IMR-90 (cell line): Measurements from ENCODE around the gene CELA1. TPM values are rescaled to one million over a fixed set of nuclear protein-coding genes. Genes with fewer than 3 reads are reported as not detected.

ENCODE experiments used
- ATAC-seq: fragments of 200-7000 bp; cut with Tn5 transposase; 2 replicates; pipeline ENCODE4 v1.9.1; 2020; ENCODE audit warnings: low read depth, mild to moderate bottlenecking, moderate library complexity
- BruUV-seq: library from RNA; stranded (reverse); fragments of 400-500 nt; replicated peaks from 2 replicates; lab custom pipeline; 2021; lab: Mats Ljungman, UMichigan
- CTCF ChIA-PET: fragments of 300-600 bp; formaldehyde crosslinking; extraction: SDS; loops from one replicate; lab custom pipeline; 2021; ENCODE audit warnings: antibody characterized with exemption; lab: Yijun Ruan, JAX
- POLR2A ChIA-PET: fragments of 300-600 bp; sonication (Branson Sonifier 250); formaldehyde crosslinking; loops from one replicate; lab custom pipeline; 2022; ENCODE audit warnings: antibody characterized with exemption; ENCODE audit not compliant: unreplicated experiment; lab: Charles Lee
- DNase-seq: peaks from one replicate; pipeline ENCODE4 v3.0.0; 2013
- H2AFZ ChIP-seq: replicated peaks from 2 replicates; pipeline ENCODE3; 2013; ENCODE audit warnings: low read length, mild to moderate bottlenecking; ENCODE audit not compliant: poor library complexity
- H2AK5ac ChIP-seq: 2 replicates; pipeline ENCODE4 v1.6.1; 2013; ENCODE audit warnings: low read depth, low read length, inconsistent platforms
- H2AK9ac ChIP-seq: replicated peaks from 2 replicates; pipeline ENCODE3; 2013; ENCODE audit warnings: mild to moderate bottlenecking, low read depth, low read length, moderate library complexity; ENCODE audit not compliant: poor library complexity
- H2BK120ac ChIP-seq: 2 replicates; pipeline ENCODE4 v1.6.1; 2013; ENCODE audit warnings: low read depth, low read length, inconsistent platforms
- H2BK15ac ChIP-seq: 3 replicates; pipeline ENCODE4 v1.6.1; 2013; ENCODE audit warnings: low read depth, low read length, inconsistent platforms
- H2BK20ac ChIP-seq: 2 replicates; pipeline ENCODE4 v1.6.1; 2013; ENCODE audit warnings: low read depth, mild to moderate bottlenecking, inconsistent platforms, low read length, moderate library complexity
- H2BK5ac ChIP-seq: 2 replicates; pipeline ENCODE4 v1.6.1; 2013; ENCODE audit warnings: mild to moderate bottlenecking, low read depth, low read length, inconsistent platforms; ENCODE audit not compliant: poor library complexity, severe bottlenecking
- H3K14ac ChIP-seq: replicated peaks from 2 replicates; pipeline ENCODE4 v1.6.1; 2013; ENCODE audit warnings: low read depth, low read length, inconsistent platforms
- H3K18ac ChIP-seq: 2 replicates; pipeline ENCODE4 v1.6.1; 2013; ENCODE audit warnings: low read depth, low read length, control low read depth
- H3K23ac ChIP-seq: 2 replicates; pipeline ENCODE4 v1.6.1; 2013; ENCODE audit warnings: low read depth, low read length, inconsistent platforms
- H3K27ac ChIP-seq: 2 replicates; pipeline ENCODE4 v1.5.1; 2013; ENCODE audit warnings: mild to moderate bottlenecking, control low read depth, low read length; ENCODE audit not compliant: insufficient read depth
- H3K27me3 ChIP-seq: 2 replicates; pipeline ENCODE4 v1.6.1; 2013; ENCODE audit warnings: low read length; ENCODE audit not compliant: control insufficient read depth, insufficient read depth
- H3K36me3 ChIP-seq: 2 replicates; pipeline ENCODE4 v1.6.1; 2013; ENCODE audit warnings: low read length, mixed read lengths; ENCODE audit not compliant: control insufficient read depth, insufficient read depth
- H3K4ac ChIP-seq: 2 replicates; pipeline ENCODE4 v1.6.1; 2013; ENCODE audit warnings: low read depth, low read length, inconsistent platforms
- H3K4me1 ChIP-seq: 2 replicates; pipeline ENCODE4 v1.6.1; 2013; ENCODE audit warnings: low read length, mixed read lengths; ENCODE audit not compliant: control insufficient read depth, insufficient read depth
- H3K4me2 ChIP-seq: 2 replicates; pipeline ENCODE4 v1.6.1; 2013; ENCODE audit warnings: low read depth, mild to moderate bottlenecking, control low read depth, low read length, moderate library complexity
- H3K4me3 ChIP-seq: 2 replicates; pipeline ENCODE4 v1.5.1; 2013; ENCODE audit warnings: low read depth, mild to moderate bottlenecking, control low read depth, low read length, moderate library complexity; ENCODE audit not compliant: insufficient read depth
- H3K56ac ChIP-seq: 2 replicates; pipeline ENCODE4 v1.6.1; 2013; ENCODE audit warnings: low read length, inconsistent platforms; ENCODE audit not compliant: insufficient read depth; ENCODE audit errors: extremely low read depth
- H3K79me1 ChIP-seq, 2 experiments: 2 replicates each; pipeline ENCODE4 v1.6.1; 2013; ENCODE audit warnings: low read length in 2 of 2, inconsistent platforms in 1 of 2, low read depth in 1 of 2
- H3K9ac ChIP-seq: 2 replicates; pipeline ENCODE4 v1.6.1; 2013; ENCODE audit warnings: low read depth, low read length, control low read depth
- H3K9me1 ChIP-seq: 2 replicates; pipeline ENCODE4 v1.6.1; 2013; ENCODE audit warnings: low read length, inconsistent platforms; ENCODE audit not compliant: insufficient read depth
- H3K9me3 ChIP-seq: 2 replicates; pipeline ENCODE4 v1.6.1; 2013; ENCODE audit warnings: low read length; ENCODE audit not compliant: control insufficient read depth, insufficient read depth
- H4K20me1 ChIP-seq: 2 replicates; pipeline ENCODE4 v1.6.1; 2013; ENCODE audit warnings: low read length, inconsistent platforms; ENCODE audit not compliant: insufficient read depth
- H4K5ac ChIP-seq: 2 replicates; pipeline ENCODE4 v1.6.1; 2013; ENCODE audit warnings: mild to moderate bottlenecking, low read depth, low read length, control low read depth
- H4K8ac ChIP-seq, 2 experiments: 2 replicates each; pipeline ENCODE4 v1.6.1; 2013; ENCODE audit warnings: low read depth in 2 of 2, low read length in 2 of 2, control low read depth in 1 of 2, inconsistent platforms in 1 of 2
- H4K91ac ChIP-seq: 2 replicates; pipeline ENCODE4 v1.6.1; 2013; ENCODE audit warnings: low read depth, low read length, inconsistent platforms; ENCODE audit not compliant: insufficient read depth
- BHLHE40 ChIP-seq: fragments of 150-350 bp; IDR thresholded peaks from 2 replicates; pipeline ENCODE4 v1.6.1; 2016; ENCODE audit warnings: mild to moderate bottlenecking, low read depth, low read length
- CEBPB ChIP-seq: IDR thresholded peaks from 2 replicates; pipeline ENCODE4 v1.6.1; 2012; ENCODE audit warnings: low read depth, low read length, improper control_type of control experiment
- FOS ChIP-seq: fragments of 150-350 bp; IDR thresholded peaks from 2 replicates; pipeline ENCODE4 v1.6.1; 2016; ENCODE audit warnings: low read depth, low read length
- MAZ ChIP-seq: IDR thresholded peaks from 2 replicates; pipeline ENCODE4 v1.6.1; 2012; ENCODE audit warnings: low read depth, mild to moderate bottlenecking, low read length, improper control_type of control experiment, moderate library complexity, borderline replicate concordance
- MXI1 ChIP-seq: IDR thresholded peaks from 2 replicates; pipeline ENCODE4 v1.6.1; 2012; ENCODE audit warnings: low read depth, mild to moderate bottlenecking, low read length, moderate library complexity, borderline replicate concordance
- POLR2A ChIP-seq: IDR thresholded peaks from 2 replicates; pipeline ENCODE4 v1.6.1; 2012; ENCODE audit warnings: mild to moderate bottlenecking, low read depth, low read length
- RAD21 ChIP-seq: IDR thresholded peaks from 2 replicates; pipeline ENCODE4 v1.6.1; 2012; ENCODE audit warnings: low read length, improper control_type of control experiment
- RCOR1 ChIP-seq: IDR thresholded peaks from 2 replicates; pipeline ENCODE4 v1.6.1; 2012; ENCODE audit warnings: mild to moderate bottlenecking, low read length, improper control_type of control experiment; ENCODE audit not compliant: insufficient replicate concordance
- RFX5 ChIP-seq: IDR thresholded peaks from 2 replicates; pipeline ENCODE4 v1.8.0; 2012; ENCODE audit warnings: low read depth, mild to moderate bottlenecking, low read length, moderate library complexity
- WGBS, 2 experiments: methylation state at CpG; one replicate each; pipeline versions ENCODE4 v1.1.5 to v1.1.7; 2013; ENCODE audit warnings: missing lambda C conversion rate in 2 of 2; ENCODE audit not compliant: insufficient read length in 1 of 2; ENCODE audit errors: extremely low coverage in 2 of 2; 5-methylcytosine and 5-hydroxymethylcytosine counted together
- dilution Hi-C: fragments of 300-500 bp; cut with HindIII; formaldehyde crosslinking; loops from one replicate; pipeline ENCODE4 v1.14.3; 2018; ENCODE audit warnings: low sequenced_read_pairs; ENCODE audit not compliant: unreplicated experiment
- in situ Hi-C: fragments of 300-500 bp; cut with MboI; formaldehyde crosslinking; loops from 3 replicates; pipeline ENCODE4 v1.14.3; 2019; ENCODE audit warnings: low sequenced_read_pairs, inconsistent platforms, mixed read lengths
- intact Hi-C: fragments of 100-400 bp; cut with micrococcal nuclease; formaldehyde crosslinking; loops from 2 replicates; pipeline ENCODE4 v1.10.0; 2022
- polyA plus RNA-seq, 3 experiments: library from polyadenylated mRNA; depleted of rRNA; stranded (reverse); fragments of >200 nt; gene quantifications; 2 replicates each; pipeline ENCODE4 v1.2.3, GENCODE V29; 2012; ENCODE audit warnings: low replicate concordance in 1 of 3
- total RNA-seq: library from RNA; depleted of rRNA; stranded (reverse); fragments of >200 nt; gene quantifications from 2 replicates; pipeline ENCODE4 v1.2.3, GENCODE V29; 2012
- TF ChIP-seq, protein P1 (sequence below): fragments of 150-350 bp; IDR thresholded peaks from 2 replicates; pipeline ENCODE4 v1.6.1; 2017; ENCODE audit warnings: mild to moderate bottlenecking, antibody characterized with exemption, low read length, low read depth

CELA1 gene
- total and polyA plus RNA-seq, 2 of the 4 experiments (the other 2 are of a cell fraction), result not detected

DNA sequence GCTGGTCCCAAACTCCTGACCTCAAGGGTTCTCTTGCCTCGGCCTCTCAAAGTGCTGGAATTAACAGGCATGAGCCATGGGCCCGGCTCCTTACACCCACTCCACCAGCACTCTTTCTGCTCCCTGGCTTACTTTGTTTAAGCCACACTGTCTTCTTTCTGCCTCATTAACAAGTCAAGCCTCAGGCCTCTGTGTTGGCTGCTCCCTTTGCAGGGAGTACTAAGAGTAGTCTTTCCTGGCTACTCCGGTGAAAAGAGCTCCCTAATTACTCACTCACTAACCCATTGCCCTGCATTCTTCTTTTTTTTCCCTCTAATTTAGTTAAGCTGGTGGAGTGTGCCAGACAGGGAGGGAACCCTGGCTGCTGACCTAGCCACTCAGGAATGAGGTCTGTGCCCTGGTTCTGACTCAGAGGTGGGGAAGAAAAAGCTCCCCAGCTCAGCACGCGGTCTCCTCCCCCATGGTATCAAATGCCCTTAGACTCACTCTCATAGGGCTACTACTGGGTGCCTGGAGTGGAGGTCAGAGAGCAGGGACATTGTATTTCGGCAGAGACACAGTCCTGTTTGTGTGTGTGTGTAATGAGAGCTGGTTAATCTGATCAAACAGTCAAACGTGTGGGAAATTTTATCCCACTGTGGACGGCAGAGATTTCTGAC lies 24.9 kb upstream of the CELA1 start:
- no TSS peak for BruUV-seq
- peak overlapping the region; percentile 69 for H4K91ac ChIP-seq
- WGBS, 2 experiments, result 8% methylated on average over 2 of the region's 8 CpGs; no CpG with 5 or more reads in 1 of the 2 experiments
- TF ChIP-seq MAZ (peak; percentile 76), RCOR1 (peak; percentile 13), POLR2A (no peak), BHLHE40 (0 out of 2 replicates have a peak, but pooled peaks have one; percentile 22), RAD21 (0 out of 2 replicates have a peak, but pooled peaks have one; percentile 14), FOS (peak; percentile 86), MXI1 (peak; percentile 84; the same call in 1 of the 2 replicates), RFX5 (no peak), CEBPB (no peak)
- TF ChIP-seq, protein P1, sequence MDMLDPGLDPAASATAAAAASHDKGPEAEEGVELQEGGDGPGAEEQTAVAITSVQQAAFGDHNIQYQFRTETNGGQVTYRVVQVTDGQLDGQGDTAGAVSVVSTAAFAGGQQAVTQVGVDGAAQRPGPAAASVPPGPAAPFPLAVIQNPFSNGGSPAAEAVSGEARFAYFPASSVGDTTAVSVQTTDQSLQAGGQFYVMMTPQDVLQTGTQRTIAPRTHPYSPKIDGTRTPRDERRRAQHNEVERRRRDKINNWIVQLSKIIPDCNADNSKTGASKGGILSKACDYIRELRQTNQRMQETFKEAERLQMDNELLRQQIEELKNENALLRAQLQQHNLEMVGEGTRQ, result no peak
- peak overlapping the region in 1 of 2 experiments; percentile 85; a peak in 1 of 4 replicates for H4K8ac ChIP-seq
- peaks cover 13% of the 10 kb centered on the region for H3K4me1 ChIP-seq
- intact Hi-C loops (no loop called here), dilution Hi-C loops (no loop called here), in situ Hi-C loops (loop anchor here (25.0 kb wide), 1 partner anchor 859 kb away; the partner anchor contains the start of gene DIP2B)
- CTCF ChIA-PET, result interaction anchor here (0.6 to 1.5 kb wide), 3 partner anchors 12 to 661 kb away, joined by 3 to 4 read pairs (median 3); no protein-coding TSS in a partner anchor
- H3K56ac ChIP-seq, result peak overlapping the region; percentile 67
- H2AK9ac ChIP-seq, result peak overlapping the region; percentile 65
- peak; percentile 97 for DNase-seq
- ATAC-seq, result peak; percentile 97
- peak overlapping the region; percentile 95 for H2BK20ac ChIP-seq
- H3K27ac ChIP-seq, result peak overlapping the region; percentile 51
- H4K20me1 ChIP-seq, result no peaks in the 10 kb centered on the region
- peak overlapping the region; percentile 91 for H2BK120ac ChIP-seq
- peak overlapping the region; percentile 83 for H3K14ac ChIP-seq
- H2AK5ac ChIP-seq, result peak overlapping the region; percentile 38
- no peaks in the 10 kb centered on the region for H3K36me3 ChIP-seq
- H3K9me3 ChIP-seq, result no peaks in the 10 kb centered on the region
- peak overlapping the region; percentile 69; the same call in 2 of the 3 replicates for H2BK15ac ChIP-seq
- peaks cover 0 to 30% of the 10 kb centered on the region in 2 experiments; a peak in 1 of 4 replicates for H3K79me1 ChIP-seq
- H3K9ac ChIP-seq, result no peak overlapping the region; the same call in 1 of the 2 replicates
- H4K5ac ChIP-seq, result no peak overlapping the region; the same call in 1 of the 2 replicates
- peaks cover 22% of the 10 kb centered on the region for H3K9me1 ChIP-seq
- H2AFZ ChIP-seq, result peak overlapping the region; percentile 85
- H3K18ac ChIP-seq, result peak overlapping the region; percentile 3; the same call in 1 of the 2 replicates
- peak overlapping the region; percentile 26 for H3K4me2 ChIP-seq
- peak overlapping the region; percentile 85 for H3K4ac ChIP-seq
- POLR2A ChIA-PET, result no interaction called here
- H3K23ac ChIP-seq, result peak overlapping the region; percentile 90
- H2BK5ac ChIP-seq, result peak overlapping the region; percentile 73
- H3K27me3 ChIP-seq, result no peaks in the 10 kb centered on the region
- no peak overlapping the region for H3K4me3 ChIP-seq
